OCI-M2 (cell line): ENCODE measurements around the gene VGF.

ENCODE experiments used
- DNase-seq: peaks from one replicate; lab custom pipeline; 2025; ENCODE audit not compliant: unreplicated experiment; lab: John Stamatoyannopoulos, UW

Gene VGF

DNA sequence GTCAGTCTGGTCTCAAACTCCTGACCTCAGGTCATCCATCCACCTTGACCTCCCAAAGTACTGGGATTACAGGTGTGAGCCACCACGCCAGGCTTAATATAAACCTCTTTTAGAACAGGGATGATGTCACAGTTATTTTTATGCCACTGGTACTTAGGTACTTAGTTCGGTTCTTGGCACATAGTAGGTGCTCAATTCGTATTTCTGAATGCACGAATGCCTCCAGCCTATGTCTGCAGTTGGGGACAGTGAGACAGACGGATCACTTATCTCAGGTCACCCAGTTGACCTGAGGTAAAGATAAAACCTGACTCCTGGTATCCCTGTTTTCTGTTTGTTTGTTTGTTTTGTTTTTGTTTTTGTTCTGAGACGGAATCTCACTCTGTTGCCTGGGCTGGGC, 20.8 kb upstream of the VGF start:
- no peak for DNase-seq

- DNase-seq = no peak
Measured at GRCh38 chr7:101185258-101185839, 20.0 kb upstream of the VGF start.

DNA sequence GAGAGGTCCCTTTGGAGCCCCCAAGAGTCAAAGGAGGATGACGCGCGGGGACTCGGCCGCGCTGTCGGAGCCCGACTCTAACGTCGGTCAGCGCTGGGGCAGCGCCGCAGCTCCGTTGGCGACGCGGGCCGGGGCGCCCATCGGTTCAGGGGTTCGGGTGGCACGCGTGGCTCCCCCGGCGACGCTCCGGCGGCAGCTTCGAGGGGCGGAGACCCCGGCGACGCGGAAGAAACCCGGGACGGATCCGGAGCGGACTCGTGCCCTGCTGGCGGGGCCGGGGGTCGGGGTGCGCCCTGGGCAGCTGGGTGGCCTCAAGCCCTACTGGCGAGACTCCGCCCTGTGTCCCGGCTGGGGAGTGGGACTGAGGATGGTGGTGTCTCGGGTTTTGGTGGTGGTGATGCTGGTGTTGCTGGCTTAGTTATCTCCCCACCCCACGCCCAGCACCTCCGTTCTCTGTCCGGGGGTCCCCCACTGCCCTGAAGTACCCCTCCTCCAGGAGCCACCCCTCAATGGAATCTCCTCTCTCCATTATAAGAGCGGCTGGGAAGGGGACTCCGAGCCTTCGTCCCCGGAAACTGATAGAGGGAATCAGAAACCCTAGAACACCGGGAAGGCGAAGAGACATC, 14.9 kb upstream of the VGF start, which contains the start of gene NAT16:
NAT16 (minus strand) TSS at position 164 of the 626 bp plus-strand sequence. CDS start 5,486 bp downstream, outside the sequence.
- no peak for DNase-seq

DNA sequence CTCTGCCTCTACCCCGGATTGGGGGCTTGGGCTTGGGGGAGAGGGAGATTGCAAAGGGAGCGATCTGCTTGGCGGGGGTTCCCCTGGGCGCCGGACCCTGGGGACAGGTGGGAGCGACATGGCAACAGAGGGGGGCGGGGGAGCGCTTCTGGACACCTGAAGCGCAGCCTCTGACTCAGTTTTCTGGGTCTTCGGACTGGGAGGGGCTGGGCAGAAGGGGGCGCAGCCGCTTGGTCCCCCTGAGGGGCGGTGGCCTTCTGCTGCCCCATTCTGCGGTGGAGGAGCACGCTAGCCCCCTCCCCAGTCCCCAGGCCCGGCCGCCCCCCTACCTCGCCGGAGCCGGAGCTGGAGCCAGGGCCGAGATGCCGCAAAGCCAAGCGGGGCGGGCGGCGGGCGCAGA, 14.3 kb upstream of the VGF start:
- no peak for DNase-seq

DNA sequence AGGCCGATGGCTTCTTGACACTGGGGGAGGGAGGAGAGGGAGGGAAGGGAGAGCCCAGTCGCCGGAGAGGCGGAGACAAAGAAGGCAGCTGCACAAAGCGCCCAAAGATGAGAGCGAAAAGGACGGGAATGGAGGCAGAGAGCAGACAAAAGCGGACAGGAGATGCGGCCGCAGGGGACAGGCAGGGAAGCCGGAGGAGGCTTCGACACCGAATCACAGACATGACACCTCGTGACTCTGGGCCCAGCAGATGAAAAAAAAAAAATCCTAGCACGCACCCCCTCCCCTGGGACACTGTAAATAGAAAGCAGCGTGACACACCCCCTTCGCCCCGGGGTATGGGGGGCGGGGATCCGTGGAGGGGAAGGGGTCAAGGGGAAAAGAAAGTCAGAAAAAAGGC, 13.7 kb upstream of the VGF start:
- DNase-seq = no peak

DNA sequence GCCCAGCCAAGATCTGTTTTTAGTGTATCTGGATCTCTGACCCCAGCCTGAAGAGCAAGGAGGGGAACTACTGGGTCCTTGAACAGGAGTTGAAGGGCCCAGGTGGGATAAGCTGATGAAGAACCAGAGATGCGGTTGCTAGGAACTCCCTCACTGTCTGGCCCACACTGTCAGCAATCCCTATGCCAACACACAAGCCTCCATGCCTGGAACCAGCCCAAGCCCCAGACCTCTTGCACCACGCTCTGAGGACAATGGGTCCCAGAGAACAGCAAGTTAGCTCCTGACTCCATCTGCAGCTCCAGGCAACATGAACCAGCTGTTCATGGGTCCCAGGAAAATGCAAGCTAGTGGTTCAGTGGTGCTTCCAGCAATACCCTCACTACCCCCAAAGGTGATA, 12.3 kb upstream of the VGF start:
- DNase-seq = no peak

- DNase-seq = no peak
Measured at GRCh38 chr7:101175664-101176063, 10.3 kb upstream of the VGF start.

DNA sequence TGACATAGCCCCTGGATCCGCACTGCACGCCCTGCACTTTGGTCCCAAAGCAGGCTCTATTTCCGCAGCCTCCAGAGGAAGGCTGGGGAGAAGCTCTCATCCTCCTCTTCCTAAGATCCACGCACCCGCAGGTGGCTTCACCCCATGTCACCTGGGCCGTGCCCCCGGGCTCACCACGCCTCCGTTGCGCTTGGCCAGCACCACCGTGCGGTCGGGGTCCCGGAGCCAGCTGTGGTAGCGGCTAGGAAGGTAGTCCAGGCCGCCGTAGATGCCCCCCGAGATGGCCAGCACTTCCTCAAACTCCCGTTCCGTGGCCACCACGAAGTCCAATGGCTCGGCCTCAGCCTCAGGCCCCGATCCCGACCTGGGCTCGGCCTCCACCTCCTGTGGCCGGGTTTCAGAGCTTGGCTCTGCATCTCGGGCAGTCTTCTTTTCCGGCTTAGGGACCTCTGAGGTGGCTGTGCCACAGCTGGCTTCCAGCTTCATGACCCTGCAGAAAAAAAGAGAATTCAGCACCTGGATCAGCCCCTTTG, 9.0 kb upstream of the VGF start:
- no peak for DNase-seq

GRCh38 chr7:101173752-101174244, 8.4 kb upstream of the VGF start:
- no peak for DNase-seq

DNA sequence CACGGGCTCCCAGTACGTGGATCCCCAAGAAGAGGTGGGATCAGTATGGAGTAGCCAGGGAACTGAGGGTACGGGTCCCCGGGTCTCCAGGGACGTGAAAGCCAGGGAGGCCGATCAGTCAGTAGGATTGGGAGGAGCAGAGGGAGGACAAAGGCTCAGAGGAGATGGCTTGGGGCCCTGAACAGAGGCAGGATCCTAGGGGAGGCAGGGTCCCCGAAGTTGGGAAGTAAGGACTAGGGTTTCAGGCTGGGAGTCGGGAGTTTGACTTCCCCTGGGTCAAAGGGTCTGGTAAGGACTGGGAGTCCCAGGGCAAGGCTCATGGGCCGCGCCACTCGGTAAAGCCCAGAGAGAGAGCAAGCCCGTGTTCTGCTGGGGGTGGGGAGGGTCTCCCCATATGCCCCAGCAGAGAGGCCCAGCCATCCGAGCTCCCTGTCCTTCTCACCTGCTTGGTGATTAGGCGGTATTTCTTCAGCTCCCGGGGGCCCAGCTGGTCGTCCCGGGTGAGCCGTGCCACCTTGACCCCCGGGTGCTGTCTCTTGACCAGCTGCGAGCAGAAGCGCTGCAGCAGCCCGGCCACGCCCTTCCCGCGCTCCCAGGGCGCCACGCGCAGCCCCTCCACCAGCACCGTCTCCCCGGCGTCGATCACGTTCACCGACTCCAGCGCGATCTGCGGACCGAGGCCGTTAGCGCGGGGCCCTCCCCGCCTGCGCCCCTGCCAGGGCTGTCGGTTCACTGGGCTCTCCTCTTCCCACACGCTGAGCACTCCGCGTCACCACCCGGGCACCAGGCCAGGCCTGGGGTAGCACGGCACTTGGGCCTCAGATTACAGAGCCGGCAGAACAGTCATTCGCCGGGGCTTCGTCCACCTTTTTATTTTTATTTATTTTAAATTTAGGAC, 7.7 kb upstream of the VGF start:
- no peak for DNase-seq

DNA sequence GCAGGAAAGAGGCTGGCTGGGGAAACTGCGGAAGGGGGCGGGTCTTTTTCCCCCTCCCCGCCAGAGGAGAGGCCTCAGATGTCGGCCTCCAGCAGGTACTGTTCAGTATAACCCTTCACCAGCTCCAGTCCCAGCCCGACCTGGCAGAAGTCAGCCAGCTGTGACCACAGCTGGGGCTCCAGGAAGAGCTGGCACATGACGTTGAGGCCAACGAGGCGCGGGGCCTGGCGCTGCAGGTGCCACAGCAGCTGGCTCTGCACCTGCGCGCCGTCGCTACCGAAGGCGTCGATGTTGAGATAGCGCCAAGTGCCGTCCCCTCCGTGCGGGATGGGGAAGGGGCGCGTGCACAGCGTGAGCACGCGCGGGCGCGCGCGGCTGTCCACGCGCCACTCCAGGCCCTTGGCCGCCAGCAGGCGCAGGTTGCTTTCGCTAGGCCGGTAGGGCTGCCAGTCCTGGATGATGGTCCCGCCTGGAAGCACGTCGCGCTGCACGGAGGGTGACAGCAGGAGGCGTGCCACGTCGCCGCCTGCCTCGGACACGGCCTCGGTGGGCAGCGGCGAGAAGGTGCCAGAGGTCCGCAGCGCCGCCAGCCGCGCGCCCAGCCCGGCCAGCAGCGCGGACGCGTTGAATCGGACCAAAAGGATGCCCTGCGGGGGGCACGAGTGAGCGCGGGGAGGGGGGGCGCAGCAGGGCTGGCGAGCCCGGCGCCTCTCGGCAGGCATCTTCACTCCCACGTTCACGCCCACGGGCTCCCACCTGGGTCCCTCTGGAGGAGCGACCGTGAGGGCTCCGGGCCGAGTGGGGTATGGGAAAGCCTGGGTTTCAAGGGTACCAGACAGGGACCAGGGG, 6.9 kb upstream of the VGF start:
- DNase-seq = no peak

DNA sequence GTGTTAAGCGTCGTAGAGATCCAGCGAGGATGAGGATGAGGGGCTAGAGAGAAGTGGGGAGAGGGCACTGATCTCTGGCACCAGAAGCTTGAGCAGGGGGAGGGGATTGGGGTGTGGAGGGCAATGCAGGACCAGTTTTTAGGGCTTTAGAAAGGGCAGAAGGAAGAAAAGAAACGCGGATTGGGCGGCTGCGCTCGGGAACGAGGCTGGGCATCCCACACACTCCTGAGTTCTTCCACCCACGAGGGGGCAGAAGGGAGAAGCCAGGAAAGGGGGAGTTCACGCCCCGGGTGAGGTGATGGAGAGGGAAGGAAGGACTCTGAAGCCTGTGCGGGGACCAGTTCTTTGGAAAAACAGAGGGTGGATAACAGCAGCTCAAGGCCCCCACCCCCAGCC, 6.1 kb upstream of the VGF start:
- no peak for DNase-seq

- no peak for DNase-seq
Measured at GRCh38 chr7:101170617-101171441, 5.5 kb upstream of the VGF start.

DNA sequence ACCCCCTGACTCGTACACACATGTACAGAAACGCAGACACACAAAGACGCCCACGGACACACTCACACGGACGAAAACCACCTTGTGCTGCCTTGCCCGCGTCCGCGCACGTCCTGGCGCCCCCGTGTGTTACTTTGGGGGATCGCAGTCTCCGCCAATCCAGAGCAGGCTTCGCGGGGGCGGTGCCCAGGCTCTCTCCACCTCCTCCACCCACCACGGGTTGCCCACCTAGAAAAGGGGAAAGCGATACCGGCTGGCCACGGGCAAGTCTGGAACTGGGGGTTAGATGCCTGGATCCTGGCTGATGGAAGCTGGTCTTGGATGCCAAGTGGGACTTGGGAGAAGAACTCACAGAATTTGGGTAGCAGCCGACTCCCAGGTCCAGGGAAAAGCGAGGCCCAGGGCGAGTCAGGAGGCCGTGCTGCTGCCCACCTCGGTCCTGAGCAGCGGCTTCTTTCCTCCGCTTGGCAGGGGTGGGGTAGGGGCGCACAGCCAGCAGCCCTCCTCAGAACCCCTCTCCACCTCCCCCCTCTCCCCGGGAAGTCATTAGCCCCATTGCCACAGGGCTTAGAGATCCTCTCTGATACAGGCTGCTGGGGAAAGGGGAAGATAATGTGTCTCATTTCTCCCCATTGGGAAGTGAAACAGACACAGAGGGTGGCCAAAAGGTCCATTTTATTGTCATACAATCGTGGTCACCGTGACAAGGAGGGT, 4.6 kb upstream of the VGF start:
- no peak for DNase-seq

- DNase-seq = no peak
Measured at GRCh38 chr7:101169110-101169837, 3.9 kb upstream of the VGF start.

- DNase-seq = no peak
Measured at GRCh38 chr7:101168412-101169049, 3.2 kb upstream of the VGF start.

DNA sequence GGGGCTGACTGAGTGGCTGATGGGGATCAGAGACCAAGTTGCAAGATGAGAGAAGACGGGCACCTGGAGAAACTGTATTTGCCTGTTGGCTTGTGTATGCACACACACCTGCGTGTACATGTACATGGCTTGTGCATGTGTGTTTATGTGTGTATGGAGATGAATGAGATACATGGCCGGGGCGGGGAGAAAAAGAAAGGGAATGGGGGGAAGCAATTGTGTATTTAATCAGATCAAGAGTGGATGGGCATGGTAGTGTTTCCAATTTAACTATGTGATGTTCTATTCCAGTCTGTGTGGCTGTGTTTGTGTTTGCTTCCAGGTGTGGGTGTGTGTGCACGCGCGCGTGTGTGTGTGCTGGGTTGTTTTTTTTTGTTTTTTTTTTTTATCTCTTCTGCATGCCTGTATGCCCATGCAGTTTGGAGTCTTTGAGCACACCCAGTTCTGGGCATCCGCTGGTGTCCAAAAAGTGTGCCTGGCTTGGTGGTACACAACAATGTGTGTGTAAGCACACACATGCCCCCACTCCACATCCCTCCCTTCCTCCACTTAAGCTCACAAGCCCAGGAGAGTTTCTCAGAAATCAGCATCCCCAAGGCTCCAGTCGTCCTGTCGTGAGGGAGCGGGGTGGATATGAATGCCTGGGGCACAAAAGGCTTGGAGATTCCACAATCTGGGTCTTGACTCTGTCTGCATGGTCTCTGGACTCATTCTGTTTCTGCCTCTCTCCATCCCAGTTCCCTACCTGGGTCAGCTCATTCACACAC, 2.5 kb upstream of the VGF start:
- no peak for DNase-seq
